HG03066 (cell line): Measurements from ENCODE around the gene ZNG1A.
"Not testable (repeated sequence)": the region's sequence is repeated elsewhere in the genome, so short reads cannot be mapped to it uniquely, and the experiment has no call there.

Experiments
- ATAC-seq: cut with Tn5 transposase; IDR thresholded peaks from one replicate; pipeline ENCODE4 v1.9.1; 2021; ENCODE audit warnings: low read depth; ENCODE audit not compliant: unreplicated experiment

Gene ZNG1A

DNA sequence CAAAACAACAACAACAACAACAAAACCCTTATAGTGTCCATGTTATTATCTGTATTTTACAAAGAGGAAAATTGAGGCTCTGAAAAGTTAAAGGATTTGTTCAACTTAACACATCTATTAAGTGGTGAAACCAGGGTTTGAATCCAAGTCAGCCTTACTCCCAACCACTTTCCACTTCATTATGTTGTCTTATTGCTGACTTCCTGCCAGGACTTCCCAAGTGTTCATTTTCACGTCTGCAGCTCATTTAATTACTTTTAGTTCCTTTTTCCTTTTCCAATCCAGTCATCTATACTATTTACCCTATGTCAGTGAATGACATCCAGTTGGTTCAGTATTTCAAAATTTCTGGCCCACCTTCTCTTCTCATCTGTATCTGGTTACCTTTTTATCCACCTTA is 20.7 kb upstream of the ZNG1A start:
- ATAC-seq = not testable (repeated sequence)

DNA sequence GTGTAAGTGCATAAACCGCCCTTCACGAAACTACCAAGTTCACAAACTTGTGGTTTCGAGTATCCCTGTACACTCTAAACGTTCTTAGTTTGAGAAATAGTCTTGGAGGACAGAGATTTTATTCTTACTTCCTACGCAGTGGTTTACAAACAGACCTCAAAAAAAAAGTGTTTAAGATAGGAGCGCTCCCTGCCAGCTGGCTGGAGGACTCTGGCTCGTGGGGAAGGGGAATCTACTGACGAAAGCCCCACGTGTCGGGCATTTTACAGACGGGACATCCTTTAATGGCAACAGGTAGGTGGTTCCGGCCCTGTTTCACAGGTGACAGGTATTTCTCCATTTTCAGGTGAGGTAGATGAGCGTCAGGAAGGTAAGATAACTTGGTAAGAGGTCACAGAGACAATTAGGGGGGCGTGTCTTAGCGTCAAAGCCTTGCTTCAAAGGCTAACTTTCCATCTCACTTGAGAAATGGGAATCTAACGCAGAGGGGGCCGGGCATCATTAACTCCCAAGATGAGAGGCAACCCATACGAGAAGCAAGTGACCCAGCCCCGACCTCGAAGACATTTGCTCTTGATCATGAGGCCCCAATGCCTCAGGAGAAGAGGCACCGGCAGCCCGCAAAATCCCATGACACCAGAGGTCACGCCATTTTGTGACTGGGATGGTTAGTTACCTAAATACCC is 573 bp downstream of the ZNG1A start:
- ATAC-seq = not testable (repeated sequence)

DNA sequence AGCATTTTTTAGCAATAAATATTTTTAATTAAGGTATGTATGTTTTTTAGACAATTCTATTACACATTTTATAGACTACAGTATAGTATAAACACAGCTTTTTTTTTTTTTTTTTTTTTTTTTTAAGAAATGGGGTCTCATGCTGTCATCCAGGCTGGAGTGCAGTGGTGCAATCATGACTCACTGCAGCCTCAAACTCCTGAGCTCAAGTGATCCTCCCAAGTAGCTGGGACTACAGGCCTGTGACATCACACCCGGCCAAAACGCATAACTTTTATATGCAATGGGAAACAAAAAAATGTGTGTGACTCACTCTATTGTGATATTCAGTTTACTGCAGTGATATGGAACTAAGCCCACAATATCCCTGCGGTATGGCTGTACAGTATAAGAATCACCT is 9.1 kb downstream of the ZNG1A start:
- not testable (repeated sequence) for ATAC-seq

DNA sequence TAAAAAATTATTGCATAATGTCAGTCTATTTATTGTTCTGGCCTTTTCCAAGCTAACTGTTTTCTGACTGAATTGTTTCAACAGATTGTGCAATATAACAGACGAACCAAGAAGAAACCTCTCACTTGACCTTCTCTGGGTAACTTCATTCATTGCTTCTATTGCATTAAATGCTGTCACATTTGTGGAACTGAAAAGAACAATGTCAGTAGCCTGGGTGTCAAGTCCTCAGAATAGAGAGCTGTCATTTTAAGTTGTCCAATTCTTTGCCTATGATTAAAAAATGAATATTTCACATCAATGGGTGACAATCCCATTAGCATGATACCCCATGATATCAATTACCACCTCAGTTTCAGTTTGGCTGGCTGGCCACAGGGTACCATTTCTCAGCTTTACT is 19.0 kb downstream of the ZNG1A start:
- ATAC-seq = not testable (repeated sequence)

DNA sequence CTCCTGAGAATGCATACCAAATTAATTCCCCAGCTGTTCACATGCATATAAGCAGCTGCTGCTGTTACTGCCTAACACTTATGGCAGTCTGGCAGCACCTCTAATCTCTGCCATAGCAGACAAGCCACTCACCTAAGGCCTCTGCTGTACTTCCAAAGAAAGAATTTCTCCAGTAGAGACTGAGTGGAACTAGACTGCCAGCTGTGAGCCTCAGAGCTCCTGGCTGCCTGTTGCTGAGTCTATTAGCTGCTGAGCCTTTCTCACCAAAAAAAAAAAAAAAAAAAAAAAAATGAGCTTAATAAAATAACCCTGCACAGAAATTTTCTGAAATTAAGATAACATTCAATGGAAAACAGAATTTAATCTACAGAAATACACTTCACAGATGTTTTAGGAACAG is 27.7 kb downstream of the ZNG1A start:
- ATAC-seq = not testable (repeated sequence)

DNA sequence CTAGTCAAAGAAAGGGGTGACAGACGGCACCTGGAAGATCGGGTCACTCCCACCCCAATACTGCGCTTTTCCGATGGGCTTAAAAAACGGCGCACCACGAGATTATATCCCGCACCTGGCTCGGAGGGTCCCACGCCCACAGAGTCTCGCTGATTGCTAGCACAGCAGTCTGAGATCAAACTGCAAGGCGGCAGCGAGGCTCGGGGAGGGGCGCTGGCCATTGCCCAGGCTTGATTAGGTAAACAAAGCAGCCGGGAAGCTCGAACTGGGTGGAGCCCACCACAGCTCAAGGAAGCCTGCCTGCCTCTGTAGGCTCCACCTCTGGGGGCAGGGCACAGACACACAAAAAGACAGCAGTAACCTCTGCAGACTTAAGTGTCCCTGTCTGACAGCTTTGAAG is 39.0 kb downstream of the ZNG1A start:
- not testable (repeated sequence) for ATAC-seq

DNA sequence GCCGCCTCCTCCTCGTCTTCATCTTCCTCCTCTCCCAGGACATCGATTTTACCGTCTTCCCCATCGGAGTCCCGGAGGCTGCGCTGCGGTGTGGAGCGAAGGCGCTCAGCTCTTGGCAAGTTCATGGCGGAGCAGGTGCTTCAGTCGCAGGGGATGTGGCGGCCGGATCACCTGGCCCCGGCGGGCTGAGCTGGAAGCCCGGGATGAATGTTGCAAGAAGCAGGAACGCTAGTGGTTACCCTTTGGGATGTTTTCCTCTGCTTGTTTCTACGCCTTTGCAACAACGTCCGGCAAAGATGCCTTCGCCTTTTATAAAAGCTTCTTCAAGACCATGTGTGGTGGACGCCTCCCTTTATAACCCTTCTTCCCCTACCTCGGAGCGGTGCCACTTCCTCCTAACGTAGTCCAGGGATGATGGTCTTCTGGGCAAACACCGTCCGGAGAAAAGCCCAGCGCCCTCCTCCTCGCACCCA is 60.8 kb downstream of the ZNG1A start, which contains the start of gene FOXD4:
TSS of gene FOXD4 (minus strand) at position 423 of the 473 bp plus-strand sequence. CDS start at position 125, 298 bp downstream.
- ATAC-seq = not testable (repeated sequence)

DNA sequence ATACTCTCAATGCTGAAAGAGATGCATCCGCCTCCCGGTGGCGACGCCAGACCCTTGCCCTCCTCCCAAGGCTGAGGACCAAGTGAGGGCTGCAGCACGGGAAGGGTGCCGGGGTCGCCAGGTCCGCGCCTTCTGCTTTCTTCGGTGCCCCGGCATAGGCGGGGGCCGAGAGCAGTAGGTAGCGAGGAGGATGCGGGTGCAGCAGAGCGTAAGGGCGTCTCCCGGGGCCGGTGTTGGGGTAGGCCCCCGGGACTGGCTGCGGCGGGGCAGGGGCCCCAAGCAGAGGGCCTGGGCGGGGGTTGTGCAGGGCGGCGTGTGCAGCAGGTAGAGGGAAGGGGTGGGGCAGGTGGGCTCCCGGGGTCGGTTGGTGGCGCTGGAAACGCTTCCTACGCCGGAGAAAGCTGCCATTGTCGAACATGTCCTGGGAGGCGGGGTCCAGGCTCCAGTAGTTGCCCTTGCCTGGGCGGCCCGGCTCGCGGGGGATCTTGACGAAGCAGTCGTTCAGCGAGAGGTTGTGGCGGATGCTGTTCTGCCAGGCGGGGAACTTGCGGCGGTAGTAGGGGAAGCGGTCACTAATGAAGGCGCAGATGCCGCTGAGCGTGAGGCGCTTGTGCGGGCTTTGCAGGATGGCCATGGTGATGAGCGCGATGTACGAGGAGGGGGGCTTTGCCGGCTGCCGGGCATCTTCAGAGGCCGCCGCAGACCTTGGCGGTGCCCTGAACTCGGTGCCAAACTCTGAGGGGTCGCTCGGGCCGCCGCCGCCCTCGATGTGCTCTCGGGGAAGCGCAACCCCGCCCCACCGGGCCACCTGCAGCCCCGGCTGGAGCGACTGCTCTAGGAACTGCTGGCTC is 61.5 kb downstream of the ZNG1A start:
- not testable (repeated sequence) for ATAC-seq

DNA sequence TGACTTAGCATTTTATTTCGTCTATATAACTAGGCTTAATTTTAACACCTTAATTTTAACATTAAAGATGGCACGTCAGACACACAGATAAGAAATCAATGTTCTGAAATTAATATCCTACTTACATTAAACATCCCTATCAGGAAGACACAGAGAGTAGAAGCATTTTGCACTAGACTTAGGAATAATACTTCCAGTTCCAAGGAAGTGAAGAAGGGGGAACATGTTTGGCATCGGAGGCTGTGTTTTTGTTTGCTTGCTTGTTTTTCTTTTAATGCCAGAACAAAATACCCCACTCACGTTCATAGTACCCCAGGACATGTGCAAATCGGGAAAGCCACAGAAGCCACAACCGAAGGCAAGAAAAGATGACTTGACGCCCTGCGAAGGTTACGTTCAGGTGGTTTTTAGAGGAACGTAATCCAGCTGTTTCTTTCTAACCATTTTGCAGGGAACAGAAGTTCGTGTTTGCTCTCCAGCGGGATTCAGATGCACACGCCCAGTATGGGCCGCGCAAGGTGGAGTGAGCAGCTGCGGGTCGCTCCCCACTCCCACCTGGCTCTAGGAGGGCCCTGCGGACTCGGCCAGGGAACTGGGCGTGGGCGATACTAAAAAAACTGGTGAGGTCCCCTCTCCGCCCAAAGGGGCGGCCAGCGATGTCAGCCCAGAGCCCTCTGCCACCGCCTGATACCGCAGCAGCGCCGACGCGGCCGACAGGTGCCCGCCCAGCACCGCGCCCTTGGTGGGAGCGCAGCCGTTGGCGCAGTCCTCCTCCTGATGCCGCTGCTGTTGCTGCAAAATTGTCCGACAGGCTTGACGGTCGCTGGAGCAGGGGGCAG is 62.4 kb downstream of the ZNG1A start:
- ATAC-seq = not testable (repeated sequence)

DNA sequence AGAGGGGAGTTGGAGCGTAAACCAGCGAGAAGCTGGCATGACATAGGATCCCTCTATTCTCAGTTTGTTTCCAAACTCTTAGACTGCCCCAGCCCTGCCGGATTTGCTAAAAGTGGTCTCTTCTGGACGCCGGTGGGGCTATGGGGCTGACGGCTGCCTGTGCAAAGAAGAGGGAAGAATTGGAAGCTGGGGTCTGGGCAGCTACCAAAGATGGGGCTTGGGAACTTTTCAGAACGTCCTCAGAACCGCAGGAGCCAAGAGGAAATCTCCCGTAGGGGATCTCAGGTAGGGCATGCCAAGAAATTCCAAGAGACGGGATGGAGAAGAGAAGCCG is 63.8 kb downstream of the ZNG1A start:
- not testable (repeated sequence) for ATAC-seq

DNA sequence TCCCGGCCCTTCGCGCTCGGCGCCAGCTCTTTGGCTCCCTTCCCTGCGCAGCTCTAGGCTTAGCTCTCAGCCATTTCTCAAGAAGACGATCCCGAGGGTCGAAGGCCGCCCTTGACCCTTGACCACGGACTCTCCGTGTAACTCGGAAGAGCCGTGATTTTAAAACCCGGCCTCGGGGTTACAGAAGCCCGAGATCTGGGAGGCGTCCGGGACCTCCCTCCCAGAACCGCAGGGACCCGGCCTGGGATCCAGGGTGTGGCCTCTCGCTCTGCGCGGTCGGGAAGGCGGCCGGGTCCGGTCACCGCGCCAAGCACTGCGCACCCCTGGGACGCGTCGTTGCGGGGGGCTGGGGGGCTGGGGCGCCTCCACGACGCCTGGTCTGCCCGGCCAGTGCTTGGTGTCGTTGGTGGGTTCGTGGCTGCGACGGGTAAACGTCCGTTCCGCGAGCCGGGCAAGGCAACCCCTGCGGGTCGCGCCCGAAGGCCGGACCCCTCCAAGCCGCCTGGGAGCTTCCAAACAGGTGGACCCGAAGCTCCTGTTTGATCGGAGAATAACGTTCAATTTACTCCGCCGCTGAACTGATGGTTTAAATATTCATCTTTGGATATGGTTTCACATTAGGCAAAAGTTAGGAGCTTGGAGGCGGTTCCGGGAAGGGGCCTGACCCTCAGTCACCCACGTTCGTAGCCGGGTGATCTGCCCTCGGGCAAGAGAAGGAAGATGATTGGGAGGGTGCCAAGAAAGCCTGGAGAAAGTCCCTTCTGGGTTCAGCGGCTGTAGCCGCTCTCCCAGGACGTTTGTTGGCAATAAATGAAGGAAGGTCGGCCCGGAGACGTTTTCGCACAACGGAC is 64.4 kb downstream of the ZNG1A start:
- not testable (repeated sequence) for ATAC-seq

DNA sequence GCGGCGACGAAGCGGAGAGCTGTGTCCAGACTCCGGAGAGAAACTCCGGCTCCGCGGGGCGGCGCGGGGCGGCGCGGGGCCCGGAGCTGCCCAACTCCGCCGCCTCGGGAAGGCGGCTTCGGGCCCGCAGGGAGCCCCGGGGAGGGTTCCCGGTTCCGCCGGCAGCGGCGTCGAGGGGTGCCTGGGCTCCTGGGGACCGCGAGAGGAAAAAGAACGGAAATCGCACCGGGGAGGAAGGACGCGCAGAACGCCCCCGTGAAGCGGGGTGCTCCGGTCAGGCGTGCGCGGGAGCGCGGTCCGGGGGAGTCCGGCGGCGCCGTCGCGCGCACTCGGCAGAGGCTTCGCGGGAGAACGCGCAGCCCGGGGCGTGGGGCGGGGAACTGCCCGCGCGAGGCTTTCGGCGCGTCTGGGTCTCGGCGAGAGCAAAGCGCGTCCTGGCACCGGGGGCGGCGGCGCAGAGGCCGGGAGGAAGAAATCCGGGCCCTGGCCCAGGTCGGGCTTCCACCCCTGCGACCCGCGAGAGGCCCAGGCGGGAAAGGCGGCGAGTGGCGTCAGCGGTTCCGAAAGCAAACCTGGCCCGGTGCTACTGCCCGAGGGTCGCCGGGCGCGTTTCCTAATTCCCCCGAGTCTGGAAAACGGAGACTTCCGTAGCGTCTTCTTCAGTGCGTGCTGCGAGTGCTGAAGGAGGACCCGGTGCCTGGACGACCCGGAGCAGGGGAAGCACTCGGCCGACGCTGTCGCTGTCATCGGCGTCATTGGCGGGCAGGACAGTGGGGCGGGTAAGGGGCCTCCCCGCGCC is 65.2 kb downstream of the ZNG1A start:
- ATAC-seq = not testable (repeated sequence)

DNA sequence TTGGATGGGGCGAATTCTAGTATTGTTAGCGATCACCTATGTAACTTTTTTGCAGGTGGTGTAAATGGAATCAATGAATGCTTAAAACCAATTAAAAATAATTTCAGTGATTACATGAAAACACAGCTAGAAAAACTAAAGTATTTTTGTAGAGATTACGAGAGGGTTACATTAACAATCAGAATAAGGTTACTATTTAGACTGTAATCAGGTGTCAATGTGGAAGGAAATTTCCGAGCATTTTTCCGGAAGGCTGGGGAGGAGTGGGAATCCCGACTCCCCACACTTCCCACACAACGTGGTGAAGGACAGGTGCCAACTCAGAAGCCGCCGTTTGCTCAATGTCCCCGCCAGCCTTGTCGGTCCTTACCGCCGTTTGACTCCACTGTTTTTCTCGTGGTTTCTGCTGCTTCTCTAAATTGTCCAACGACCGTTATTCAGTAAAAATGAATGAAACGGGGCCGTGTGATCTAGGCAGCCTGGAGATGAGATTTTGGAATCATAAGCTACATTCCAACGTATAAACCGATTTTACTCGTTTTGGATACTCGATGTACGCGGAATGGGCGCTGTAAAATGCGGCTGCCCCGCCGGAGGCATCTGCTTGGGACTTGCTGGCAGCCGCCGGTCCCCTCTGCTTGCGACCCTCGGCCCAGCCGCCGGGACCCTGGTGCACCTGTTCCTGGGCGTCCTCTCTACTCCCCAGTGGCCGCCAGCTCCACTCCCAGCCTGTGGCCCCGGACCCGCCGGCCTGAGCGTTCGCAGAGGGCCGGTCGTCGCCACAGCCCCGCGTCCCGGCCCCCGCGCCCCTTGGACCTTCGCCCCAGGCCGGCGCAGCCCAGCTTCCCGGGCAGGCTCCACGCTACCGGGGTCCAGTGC is 66.0 kb downstream of the ZNG1A start:
- not testable (repeated sequence) for ATAC-seq

DNA sequence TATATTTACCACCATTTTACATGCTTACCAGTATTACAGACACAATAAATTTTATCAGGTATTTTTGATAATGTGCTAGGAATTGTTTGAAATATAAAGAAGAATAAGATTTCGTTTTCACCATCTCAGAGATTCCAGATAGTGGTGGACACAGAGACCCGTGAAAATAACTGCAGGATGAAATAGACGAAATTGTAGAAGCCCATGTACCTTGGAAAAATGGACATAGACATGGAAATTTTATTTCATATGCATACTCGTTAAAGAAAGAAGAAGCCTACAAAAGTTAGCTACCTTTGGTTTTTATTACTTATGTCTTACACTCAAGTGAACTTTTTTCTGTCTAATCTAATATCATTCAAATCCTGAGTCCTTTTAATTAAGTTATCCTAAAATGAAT is 68.2 kb downstream of the ZNG1A start:
- ATAC-seq = not testable (repeated sequence)

DNA sequence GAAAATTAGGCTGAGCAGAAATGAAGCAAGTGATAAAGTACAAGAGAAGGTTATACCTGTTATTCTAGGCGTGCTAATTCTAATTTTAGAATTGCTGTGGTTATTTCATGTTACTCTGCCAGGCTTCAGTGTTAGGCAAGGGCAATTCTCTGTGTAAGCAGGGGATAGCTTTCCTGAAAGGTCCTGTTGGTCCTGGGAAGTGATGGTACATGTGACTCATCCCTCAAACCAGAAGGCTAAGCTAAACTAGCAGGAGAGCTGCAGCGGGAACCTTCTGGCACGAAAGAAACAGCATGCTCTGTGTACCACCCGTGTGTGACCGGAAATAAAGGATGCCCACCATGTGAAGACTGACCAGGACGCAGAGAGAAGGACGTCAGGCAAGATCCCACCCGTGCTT is 69.3 kb downstream of the ZNG1A start:
- not testable (repeated sequence) for ATAC-seq

DNA sequence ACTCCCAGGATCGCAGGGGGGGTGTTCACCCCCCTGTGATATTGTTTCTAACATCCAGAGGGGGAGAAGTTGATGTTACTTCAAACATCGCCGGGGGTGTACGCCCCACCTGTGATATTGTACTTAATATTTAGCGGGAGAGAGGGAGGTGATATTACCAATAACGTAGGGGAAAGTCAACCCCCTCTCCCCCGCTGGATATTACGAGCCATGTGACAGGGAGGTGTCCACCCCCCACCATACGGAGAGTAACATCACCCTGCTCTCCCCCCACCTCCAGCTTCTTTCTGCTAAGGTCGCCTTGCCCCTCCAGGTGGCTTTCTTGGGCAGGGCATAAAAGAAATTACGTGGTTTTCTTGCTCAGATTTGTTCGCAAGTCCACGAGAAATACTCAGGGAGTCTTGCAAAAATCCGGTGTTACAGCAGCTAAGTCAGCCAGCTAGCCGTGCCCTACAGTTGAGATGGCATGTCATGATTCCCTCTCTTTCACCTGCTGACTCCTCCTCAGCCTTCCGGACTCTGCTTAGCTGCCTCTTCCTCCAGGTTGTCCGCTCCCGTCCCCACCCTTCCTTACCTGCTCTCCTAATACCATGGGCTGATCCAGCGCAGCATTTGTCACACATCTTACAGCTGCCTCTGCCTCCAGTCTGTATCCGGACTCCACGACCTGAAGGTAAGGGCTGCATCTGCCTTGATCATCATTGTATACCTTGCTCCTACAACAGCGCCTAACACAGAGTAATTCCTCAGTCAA is 69.9 kb downstream of the ZNG1A start:
- not testable (repeated sequence) for ATAC-seq

DNA sequence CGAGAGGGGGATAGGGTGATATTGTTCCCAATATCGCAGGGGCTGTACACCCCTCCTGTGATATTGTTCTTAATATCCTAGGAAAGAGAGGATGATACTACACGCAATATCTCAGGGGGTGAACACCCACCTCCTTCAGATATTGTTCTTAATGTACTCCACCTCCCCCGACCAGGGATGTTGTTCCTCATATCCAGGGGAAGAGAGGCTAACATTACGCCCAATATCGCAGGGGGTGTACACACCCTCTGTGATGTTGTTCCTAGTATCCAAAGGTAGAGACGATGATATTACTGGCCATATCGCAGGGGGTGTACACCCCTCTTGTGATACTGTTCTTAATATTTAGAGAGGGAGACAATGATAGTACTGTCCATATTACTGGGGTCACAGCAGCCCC is 72.9 kb downstream of the ZNG1A start:
- not testable (repeated sequence) for ATAC-seq
